Measurements from ENCODE around the gene CLPX. TPM values are rescaled to one million over a fixed set of nuclear protein-coding genes. Genes with fewer than 3 reads are reported as not detected.
A peak's percentile ranks its signal among the peaks of the same experiment; 100 is the strongest.
"Not testable (repeated sequence)": the region's sequence is repeated elsewhere in the genome, so short reads cannot be mapped to it uniquely, and the experiment has no call there.

Gene CLPX
- 10 to 100 TPM; 51.0 to 57.4 (median 54.1) TPM for total RNA-seq

DNA sequence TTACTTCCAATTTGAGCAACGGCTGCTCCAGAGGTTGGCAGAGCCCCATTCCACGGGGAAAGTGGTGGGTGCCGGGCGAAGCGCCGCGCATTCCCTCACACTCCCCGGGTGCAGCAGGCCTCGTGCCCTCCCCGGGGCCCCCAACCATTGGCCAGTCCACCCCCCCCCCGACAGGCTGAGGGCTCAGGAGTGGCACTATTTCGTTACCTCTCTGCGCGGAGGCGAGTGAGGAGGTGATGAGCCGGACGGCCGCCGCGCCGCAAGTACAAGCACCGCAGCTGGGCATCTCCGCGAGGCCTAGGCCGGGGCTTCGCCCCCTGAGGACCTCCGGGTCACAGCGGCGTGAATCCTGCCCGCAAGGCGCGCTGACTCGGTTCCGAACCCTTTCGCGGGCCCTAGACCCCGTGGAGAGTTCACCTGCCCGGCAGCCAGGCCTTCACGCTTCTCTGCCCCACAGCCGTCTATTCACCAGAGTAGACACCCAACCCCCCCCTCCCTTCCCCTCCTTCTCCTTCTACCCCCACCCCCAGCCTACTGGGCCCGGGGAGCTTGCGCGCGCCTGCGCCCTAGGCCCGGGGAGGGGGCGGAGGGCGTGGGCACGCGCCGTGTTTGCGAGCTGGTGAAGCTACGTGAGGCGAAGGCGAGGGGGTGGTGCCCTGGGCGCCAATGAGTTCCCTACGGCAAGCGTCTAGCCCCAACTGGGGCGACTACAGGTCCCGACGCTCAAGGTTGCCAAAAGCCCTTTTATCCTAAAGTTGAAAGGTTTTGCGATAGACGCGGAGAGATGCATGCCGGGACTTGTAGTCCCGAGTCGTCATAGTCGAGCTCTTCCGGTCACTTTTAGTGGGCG, at the start of gene CLPX:
TSS of gene CLPX (minus strand) at position 475 of the 850 bp plus-strand sequence. CDS start at position 286, 189 bp downstream.
- Histone ChIP-seq H3K9me3 (no peaks in the 10 kb centered on the region), H3K27ac (peak within 1 kb of the TSS; percentile 92 to 99 (median 95)), H3K36me3 (peaks cover 0 to 14% (median 0%) of the 10 kb centered on the region in 3 donors), H3K4me3 (peak within 1 kb of the TSS; percentile 76 to 100 (median 79)), H3K27me3 (no peaks in the 10 kb centered on the region), H3K4me1 (peaks cover 7 to 45% (median 23%) of the 10 kb centered on the region in 3 donors)
- DNase-seq, result peak; percentile 68
- 0% methylated on average over 11 to 14 of the region's 70 CpGs for WGBS, 2 donors
- intact Hi-C loops (cut with DNase I), result no loop called here
- TF ChIP-seq POLR2A (IDR thresholded peaks at IDR 0.05), result peak in 3 of 4 donors; percentile 45 to 81 (median 71)
- TF ChIP-seq, protein P1, sequence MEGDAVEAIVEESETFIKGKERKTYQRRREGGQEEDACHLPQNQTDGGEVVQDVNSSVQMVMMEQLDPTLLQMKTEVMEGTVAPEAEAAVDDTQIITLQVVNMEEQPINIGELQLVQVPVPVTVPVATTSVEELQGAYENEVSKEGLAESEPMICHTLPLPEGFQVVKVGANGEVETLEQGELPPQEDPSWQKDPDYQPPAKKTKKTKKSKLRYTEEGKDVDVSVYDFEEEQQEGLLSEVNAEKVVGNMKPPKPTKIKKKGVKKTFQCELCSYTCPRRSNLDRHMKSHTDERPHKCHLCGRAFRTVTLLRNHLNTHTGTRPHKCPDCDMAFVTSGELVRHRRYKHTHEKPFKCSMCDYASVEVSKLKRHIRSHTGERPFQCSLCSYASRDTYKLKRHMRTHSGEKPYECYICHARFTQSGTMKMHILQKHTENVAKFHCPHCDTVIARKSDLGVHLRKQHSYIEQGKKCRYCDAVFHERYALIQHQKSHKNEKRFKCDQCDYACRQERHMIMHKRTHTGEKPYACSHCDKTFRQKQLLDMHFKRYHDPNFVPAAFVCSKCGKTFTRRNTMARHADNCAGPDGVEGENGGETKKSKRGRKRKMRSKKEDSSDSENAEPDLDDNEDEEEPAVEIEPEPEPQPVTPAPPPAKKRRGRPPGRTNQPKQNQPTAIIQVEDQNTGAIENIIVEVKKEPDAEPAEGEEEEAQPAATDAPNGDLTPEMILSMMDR (IDR thresholded peaks at IDR 0.05), result peak in 2 of 6 experiments; percentile 2 to 15

DNA sequence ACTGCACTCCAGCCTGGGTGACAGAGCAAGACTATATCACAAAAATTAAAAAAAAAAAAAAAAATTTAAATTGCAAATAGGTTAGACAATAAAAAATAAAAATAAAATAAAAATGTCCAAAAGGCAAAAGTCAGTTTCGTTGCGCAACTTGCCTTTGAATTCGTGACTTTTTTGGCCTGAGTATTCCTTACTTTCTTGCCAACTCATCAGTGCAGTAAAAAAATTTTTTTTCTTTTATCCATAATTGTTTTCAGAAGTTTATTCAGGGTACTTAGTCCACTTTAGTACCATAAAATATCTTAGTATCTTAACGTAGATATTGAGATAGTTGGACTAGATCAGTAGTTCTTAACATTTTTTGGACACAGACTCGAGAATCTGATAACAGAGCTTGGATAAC, 48.6 kb upstream of the CLPX start:
- H3K4me3 ChIP-seq, result no peak overlapping the region
- no peak for DNase-seq
- H3K9me3 ChIP-seq, result no peaks in the 10 kb centered on the region
- 75 to 76% methylated on average over 5 of the region's 5 CpGs for WGBS, 2 donors
- no peaks in the 10 kb centered on the region for H3K27me3 ChIP-seq
- H3K4me1 ChIP-seq, result peaks cover 0 to 3% (median 0%) of the 10 kb centered on the region in 3 donors
- intact Hi-C loops (cut with DNase I), result no loop called here
- no peak overlapping the region for H3K27ac ChIP-seq
- no peaks in the 10 kb centered on the region for H3K36me3 ChIP-seq
- TF ChIP-seq, protein P1 (IDR thresholded peaks at IDR 0.05), result no peak
- no peak for TF ChIP-seq POLR2A (IDR thresholded peaks at IDR 0.05)

DNA sequence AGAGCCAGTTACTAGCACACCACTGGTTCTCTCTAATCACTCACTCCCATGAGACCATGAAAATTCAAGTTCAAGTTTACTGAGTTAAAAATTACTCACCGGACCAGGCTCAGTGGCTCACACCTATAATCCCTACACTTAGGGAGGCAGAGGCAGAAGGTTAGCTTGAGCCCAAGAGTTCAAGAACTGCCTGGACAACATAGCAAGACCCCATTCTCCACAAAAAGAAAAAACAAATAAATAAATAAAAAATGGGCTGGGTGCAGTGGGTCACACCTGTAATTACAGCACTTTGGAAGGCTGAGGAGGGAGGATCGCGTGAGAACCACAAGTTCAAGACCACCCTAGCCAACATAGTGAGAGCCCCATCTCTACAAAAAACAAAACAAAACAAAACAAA, 47.4 kb upstream of the CLPX start:
- WGBS, 2 donors, result 90 to 100% methylated on average over 3 of the region's 3 CpGs
- no peak for TF ChIP-seq POLR2A (IDR thresholded peaks at IDR 0.05)
- TF ChIP-seq, protein P1 (IDR thresholded peaks at IDR 0.05), result no peak
- Histone ChIP-seq H3K4me3 (no peak overlapping the region), H3K4me1 (peaks cover 0 to 3% (median 0%) of the 10 kb centered on the region in 3 donors), H3K27ac (no peak overlapping the region), H3K36me3 (no peaks in the 10 kb centered on the region), H3K9me3 (no peaks in the 10 kb centered on the region), H3K27me3 (no peaks in the 10 kb centered on the region)
- no peak for DNase-seq
- intact Hi-C loops (cut with DNase I), result no loop called here

DNA sequence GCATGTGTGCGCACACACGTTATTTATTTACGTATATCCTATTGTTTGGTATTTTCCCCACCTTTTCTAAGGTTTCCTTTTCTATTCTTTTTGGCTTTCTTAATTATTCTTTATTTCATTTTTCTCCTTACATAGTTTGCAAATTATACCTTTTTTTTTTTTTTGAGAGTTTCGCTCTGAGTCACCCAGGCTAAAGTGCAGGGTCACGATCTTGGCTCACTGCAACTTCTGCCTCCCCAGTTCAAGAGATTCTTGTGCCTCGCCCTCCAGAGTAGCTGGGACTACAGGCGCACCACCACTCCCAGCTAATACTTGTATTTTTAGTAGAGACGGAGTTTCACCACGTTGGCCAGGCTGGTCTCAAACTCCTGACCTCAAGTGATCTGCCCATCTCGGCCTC, 46.2 kb upstream of the CLPX start:
- no peak overlapping the region for H3K4me3 ChIP-seq

DNA sequence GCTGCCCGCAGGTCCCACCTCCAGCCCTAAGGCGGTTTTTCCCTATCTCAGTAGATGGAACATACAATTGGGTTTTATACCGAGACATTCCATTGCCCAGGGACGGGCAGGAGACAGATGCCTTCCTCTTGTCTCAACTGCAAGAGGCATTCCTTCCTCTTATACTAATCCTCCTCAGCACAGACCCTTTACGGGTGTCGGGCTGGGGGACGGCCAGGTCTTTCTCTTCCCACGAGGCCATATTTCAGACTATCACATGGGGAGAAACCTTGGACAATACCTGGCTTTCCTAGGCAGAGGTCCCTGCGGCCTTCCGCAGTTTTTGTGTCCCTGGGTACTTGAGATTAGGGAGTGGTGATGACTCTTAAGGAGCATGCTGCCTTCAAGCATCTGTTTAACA, 41.8 kb upstream of the CLPX start:
- H3K4me1 ChIP-seq; H3K9me3 ChIP-seq; H3K36me3 ChIP-seq; H3K27me3 ChIP-seq; H3K4me3 ChIP-seq; H3K27ac ChIP-seq; DNase-seq; intact Hi-C loops (cut with DNase I): not testable (repeated sequence)
- WGBS, 2 donors, result 90% methylated on average over 2 of the region's 10 CpGs; no CpG with 5 or more reads in 1 of the 2 donors

More for the DNA sequence above, 46.2 kb upstream of the CLPX start:
- H3K4me1 ChIP-seq, result no peaks in the 10 kb centered on the region
- DNase-seq, result no peak
- H3K36me3 ChIP-seq, result no peaks in the 10 kb centered on the region
- intact Hi-C loops (cut with DNase I), result no loop called here
- no peaks in the 10 kb centered on the region for H3K9me3 ChIP-seq
- H3K27me3 ChIP-seq, result no peaks in the 10 kb centered on the region
- no peak overlapping the region for H3K27ac ChIP-seq
- TF ChIP-seq POLR2A (IDR thresholded peaks at IDR 0.05), result no peak
- 88 to 89% methylated on average over 8 to 10 of the region's 10 CpGs for WGBS, 2 donors

DNA sequence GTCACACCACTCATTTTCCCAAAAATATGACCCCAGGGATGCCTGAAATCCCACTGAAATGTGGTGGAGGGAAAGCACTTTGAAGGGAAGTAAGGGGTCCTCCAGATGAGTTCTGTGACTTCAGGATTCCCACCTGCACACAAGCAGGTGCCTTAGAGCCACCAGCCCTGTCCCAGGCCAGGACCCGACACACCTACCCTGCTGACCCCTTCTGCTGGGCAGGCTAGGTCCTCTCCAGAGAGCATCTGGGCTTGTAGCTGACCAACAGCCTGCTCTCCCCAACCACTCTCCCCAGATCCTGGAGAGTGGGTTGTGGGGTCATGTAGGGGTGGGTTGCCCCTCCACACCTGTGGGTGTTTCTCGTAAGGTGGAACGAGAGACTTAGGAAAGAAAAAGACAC, 41.1 kb upstream of the CLPX start:
- Histone ChIP-seq H3K27ac (no peak overlapping the region), H3K9me3 (no peaks in the 10 kb centered on the region), H3K4me1 (peaks cover 0 to 5% (median 0%) of the 10 kb centered on the region in 3 donors), H3K36me3 (no peaks in the 10 kb centered on the region), H3K27me3 (no peaks in the 10 kb centered on the region), H3K4me3 (no peak overlapping the region)
- 100% methylated on average over 1 of the region's 3 CpGs; no CpG with 5 or more reads in 1 of the 2 donors for WGBS, 2 donors
- intact Hi-C loops (cut with DNase I), result no loop called here
- DNase-seq, result no peak
- TF ChIP-seq, protein P1 (IDR thresholded peaks at IDR 0.05), result no peak
- no peak for TF ChIP-seq POLR2A (IDR thresholded peaks at IDR 0.05)
